AG09319 (cell line): ENCODE results near the gene HDGFL3.
"Not testable (repeated sequence)": the region's sequence is repeated elsewhere in the genome, so short reads cannot be mapped to it uniquely, and the experiment has no call there.

Experiments used
- DNase-seq: peaks from one replicate; pipeline ENCODE4 v3.0.0-alpha.2; 2010; ENCODE audit warnings: low read depth; ENCODE audit errors: extremely low read depth
- CTCF ChIP-seq: IDR thresholded peaks from 2 replicates; pipeline ENCODE4 v1.5.1; 2011; ENCODE audit warnings: low read depth, mild to moderate bottlenecking, inconsistent platforms, low read length, moderate library complexity

HDGFL3 gene

GRCh38 chr15:83207660-83208366 is at the start of gene HDGFL3:
Gene HDGFL3, minus strand, starts transcription at chr15:83207823. Its CDS starts 409 bp downstream, at chr15:83207414.
- DNase-seq, result no peak
- peak; percentile 5 for TF ChIP-seq CTCF

GRCh38 chr15:83250781-83251180 is 43.2 kb upstream of the HDGFL3 start:
- no peak for TF ChIP-seq CTCF

DNA sequence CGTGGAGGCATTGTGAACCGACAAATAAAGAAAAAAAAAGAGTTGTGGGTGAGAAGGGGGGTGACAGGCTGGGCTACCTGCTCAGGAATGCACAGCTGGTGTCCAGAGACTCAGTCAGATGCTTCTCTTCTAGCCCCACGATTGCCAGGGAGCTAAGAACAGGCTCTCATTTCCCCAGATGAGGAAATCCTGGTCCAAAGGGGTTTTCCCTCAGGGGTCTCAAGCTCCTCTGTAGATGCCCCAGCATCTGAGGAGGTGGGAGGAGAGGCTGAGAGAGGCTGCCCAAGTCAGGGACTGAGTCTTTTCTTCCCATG is 41.4 kb upstream of the HDGFL3 start:
- DNase-seq, result no peak
- TF ChIP-seq CTCF, result no peak

More at GRCh38 chr15:83250781-83251180, 43.2 kb upstream of the HDGFL3 start:
- peak; percentile 3 for DNase-seq

GRCh38 chr15:83248151-83249029 is 40.8 kb upstream of the HDGFL3 start:
- DNase-seq, result peak; percentile 42
- TF ChIP-seq CTCF, result peak; percentile 77

- no peak for DNase-seq
- no peak for TF ChIP-seq CTCF
Observed at GRCh38 chr15:83243634-83244033, 36.0 kb upstream of the HDGFL3 start.

DNA sequence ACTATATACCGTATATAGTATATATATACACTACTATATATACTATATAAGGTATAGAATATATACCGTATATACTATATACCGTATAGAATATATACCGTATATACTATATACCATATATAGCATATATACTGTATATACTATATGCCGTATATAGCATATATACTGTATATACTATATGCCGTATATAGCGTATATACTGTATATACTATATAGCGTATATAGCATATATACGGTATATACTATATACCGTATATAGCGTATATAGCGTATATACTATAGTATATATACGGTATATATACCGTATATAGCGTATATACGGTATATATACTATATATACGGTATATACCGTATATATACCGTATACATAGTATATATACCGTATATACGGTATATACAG is 22.6 kb upstream of the HDGFL3 start:
- TF ChIP-seq CTCF, result no peak
- DNase-seq, result no peak

- DNase-seq, result no peak
- no peak for TF ChIP-seq CTCF
Observed at GRCh38 chr15:83225449-83225848, 17.8 kb upstream of the HDGFL3 start.

- DNase-seq, result not testable (repeated sequence)
Observed at GRCh38 chr15:83221781-83222180, 14.2 kb upstream of the HDGFL3 start.
